Measurements from ENCODE around the gene GOLGA8S.

- TF ChIP-seq CTCF (IDR thresholded peaks at IDR 0.05) (no peak), POLR2AphosphoS5 (IDR thresholded peaks at IDR 0.05; ENCODE audit: low read depth, low read length) (no peak), TCF7L2 (IDR thresholded peaks at IDR 0.05; ENCODE audit: low read depth, low read length) (no peak), SIN3A (IDR thresholded peaks at IDR 0.05; ENCODE audit: borderline replicate concordance, insufficient read depth, low read depth, low read length) (no peak)
Measured at GRCh38 chr15:23387621-23388190, 33.2 kb downstream of the GOLGA8S start.
